GM10266 (cell line): ENCODE data around the gene PRR5L.

Experiments used
- DNase-seq: peaks from one replicate; pipeline ENCODE4 v3.0.0; 2012; ENCODE audit errors: extremely low spot score
- CTCF ChIP-seq: IDR thresholded peaks from 2 replicates; pipeline ENCODE4 v1.5.1; 2012; ENCODE audit warnings: mild to moderate bottlenecking, low read depth; ENCODE audit not compliant: control insufficient read depth, insufficient read depth; ENCODE audit errors: missing control alignments

Gene PRR5L

GRCh38 chr11:36490026-36490806 lies 194.1 kb downstream of the PRR5L start:
- TF ChIP-seq CTCF: no peak
- DNase-seq: no peak

GRCh38 chr11:36492724-36493304 lies 196.7 kb downstream of the PRR5L start:
- DNase-seq: no peak
- TF ChIP-seq CTCF: peak; percentile 73

GRCh38 chr11:36493332-36493731 lies 197.2 kb downstream of the PRR5L start:
- no peak for TF ChIP-seq CTCF
- DNase-seq: no peak

GRCh38 chr11:36498721-36499120 lies 202.6 kb downstream of the PRR5L start:
- no peak for TF ChIP-seq CTCF
- DNase-seq: no peak

GRCh38 chr11:36499315-36499714 lies 203.2 kb downstream of the PRR5L start:
- TF ChIP-seq CTCF: no peak
- no peak for DNase-seq

- no peak for TF ChIP-seq CTCF
Measured at GRCh38 chr11:36500315-36500721, 204.2 kb downstream of the PRR5L start.

GRCh38 chr11:36501236-36501635 lies 205.1 kb downstream of the PRR5L start:
- TF ChIP-seq CTCF: no peak

More at GRCh38 chr11:36500315-36500721, 204.2 kb downstream of the PRR5L start:
- peak; percentile 48 for DNase-seq

More at GRCh38 chr11:36501236-36501635, 205.1 kb downstream of the PRR5L start:
- no peak for DNase-seq
